GM18505 (cell line): Measurements from ENCODE around the gene TMEM117.
"Not testable (repeated sequence)": the region's sequence is repeated elsewhere in the genome, so short reads cannot be mapped to it uniquely, and the experiment has no call there.

Experiments
- ATAC-seq: cut with Tn5 transposase; IDR thresholded peaks from one replicate; pipeline ENCODE4 v1.9.1; 2021; ENCODE audit not compliant: unreplicated experiment
- POLR2A ChIP-seq: IDR thresholded peaks from 4 replicates; pipeline ENCODE4 v1.6.1; 2011; ENCODE audit warnings: borderline replicate concordance; ENCODE audit not compliant: insufficient read depth, insufficient read length; ENCODE audit errors: extremely low read depth

The TMEM117 gene

DNA sequence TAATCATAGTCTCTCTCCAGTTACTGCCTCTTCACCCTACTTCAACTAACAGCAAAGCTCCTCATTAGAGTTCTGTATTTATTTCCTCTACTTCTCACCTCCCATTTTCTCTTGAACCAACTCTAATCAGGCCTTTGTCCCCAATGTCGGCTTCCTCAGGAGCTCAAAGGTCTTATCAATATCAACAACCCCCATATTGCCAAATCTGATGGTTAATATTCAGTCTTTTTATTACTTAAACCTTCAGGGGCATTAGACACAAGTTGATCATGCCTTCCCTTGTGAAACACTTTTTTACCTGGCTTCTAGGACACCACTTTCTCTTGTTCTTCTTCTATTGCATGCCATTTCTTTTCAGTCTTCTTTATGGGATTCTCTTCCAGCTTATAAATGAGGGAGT, 531.3 kb downstream of the TMEM117 start:
- no peak for TF ChIP-seq POLR2A
- ATAC-seq: no peak

DNA sequence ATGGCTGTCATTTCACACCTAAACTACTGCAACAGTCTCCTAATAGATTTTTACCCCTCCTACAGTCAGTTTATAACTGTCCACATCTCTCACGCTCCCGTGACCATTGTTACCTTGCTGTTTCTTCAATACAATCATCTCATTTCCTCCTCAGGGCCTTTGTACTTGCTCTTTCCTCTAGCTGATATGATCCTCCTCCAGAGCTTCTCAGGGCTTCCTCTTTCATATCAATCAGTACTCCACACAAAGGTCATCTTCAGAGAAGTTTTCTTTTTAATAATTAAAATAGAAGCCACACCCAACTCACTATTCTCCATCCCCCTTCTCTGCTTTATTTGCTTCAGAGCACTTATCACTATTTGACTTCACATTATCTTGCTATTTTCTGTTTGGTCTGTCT, 532.0 kb downstream of the TMEM117 start:
- no peak for ATAC-seq
- TF ChIP-seq POLR2A: no peak

DNA sequence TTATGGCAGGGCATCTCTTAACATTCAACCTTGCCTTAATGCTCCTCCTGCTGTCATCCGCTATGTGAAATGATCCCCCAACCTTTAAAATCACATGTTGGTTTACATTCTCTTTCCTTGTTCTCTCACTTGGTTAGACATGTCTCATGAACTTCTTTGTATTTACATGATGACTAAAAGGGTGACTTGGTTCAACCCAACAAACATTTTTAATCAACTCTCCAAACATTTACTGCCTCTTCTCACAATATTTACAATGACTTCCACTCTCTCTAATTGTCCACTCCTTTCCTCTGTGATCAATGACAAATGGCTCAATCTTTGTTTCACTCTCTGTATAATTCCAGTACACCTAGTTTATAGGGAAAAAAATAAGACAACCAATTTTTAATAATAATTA, 534.1 kb downstream of the TMEM117 start:
- TF ChIP-seq POLR2A: no peak
- ATAC-seq: no peak

DNA sequence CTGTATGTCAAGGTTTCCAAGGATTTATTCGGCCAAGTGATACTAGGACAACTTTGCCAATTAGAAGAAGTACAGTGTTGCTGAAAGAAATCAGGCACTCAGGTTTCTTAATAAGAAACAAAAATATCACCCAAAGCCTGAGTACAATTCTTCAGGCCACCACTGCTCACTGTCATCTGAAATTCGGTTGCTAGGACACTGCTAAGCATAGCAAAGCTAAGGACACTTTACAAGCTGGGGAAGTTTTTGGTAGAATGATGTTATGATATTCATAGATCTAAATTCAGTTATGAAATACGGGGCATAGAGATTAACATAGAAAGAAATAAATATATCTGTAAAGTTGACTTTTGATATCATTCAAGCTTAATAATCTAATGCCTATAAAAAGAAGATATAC, 535.1 kb downstream of the TMEM117 start:
- ATAC-seq: no peak
- TF ChIP-seq POLR2A: no peak

DNA sequence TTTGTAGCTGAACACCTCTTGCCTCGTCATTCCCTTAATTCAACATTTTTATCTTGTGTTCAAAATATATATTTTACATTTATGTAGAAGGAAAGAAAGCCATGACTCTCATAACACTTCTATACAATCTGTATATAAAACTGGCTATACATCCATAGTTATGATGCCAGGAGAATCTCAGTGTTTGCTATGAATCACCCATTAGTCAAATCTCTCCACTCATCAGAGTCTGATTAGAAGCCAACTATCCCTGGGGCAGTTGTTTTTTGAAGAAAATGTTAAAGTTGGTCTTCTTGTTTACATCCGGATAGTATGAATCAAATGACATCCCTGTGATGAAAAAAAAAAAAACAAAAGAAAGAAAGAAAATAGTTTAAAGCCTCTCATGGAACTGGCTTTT, 536.4 kb downstream of the TMEM117 start:
- ATAC-seq: no peak
- no peak for TF ChIP-seq POLR2A

DNA sequence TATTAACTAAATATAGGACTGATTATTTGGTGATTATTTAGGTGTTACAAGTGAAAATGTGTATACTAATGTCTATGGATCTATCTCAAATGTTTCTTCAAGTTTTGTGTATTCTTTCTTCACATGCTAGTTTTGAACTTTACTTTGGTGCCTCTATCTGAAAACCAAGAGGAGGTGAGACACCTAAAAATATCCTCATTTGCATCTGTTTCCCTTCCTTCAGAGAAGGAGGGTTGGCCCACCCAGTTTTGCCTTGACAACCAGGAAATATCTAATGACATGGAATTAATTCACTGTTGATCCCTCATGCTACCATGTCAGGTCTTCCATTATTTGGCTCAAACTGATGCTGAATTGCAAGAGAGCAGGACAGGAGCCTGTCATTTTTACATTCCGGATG, 539.8 kb downstream of the TMEM117 start:
- TF ChIP-seq POLR2A: no peak
- ATAC-seq: no peak

DNA sequence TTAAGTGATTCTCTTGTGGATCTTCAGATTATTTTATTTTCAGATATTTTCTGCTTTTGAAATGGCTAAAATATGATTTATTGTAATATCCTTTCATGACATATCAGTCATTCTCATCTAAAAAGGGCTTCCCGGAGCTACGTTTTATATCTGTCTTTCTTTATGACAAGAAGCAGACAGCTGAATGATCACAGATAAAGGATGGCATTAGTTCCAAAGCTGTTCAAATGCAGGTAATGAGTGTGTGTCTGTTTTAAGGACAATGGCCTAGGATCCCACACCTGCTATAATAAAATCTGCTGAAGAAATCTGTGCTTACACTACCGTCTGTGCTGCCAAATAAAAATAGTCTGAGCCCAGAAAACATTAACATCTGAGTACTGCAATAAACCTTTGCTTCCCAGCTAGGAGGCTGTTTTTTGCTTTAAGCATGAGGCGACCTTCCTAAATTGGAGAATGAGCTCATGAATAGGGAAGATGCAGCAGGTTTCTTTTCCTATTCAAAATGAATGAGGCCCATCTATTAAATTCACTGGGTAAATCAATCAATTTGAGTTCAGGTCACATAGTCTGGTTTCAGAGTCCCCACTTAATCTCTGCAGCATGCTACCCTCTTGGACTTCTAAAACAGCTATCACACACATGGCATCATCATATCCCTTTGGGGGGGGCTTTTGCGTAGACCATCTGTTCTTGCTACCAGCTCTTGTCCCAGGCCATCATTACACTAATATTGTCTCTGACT, 541.7 kb downstream of the TMEM117 start:
- no peak for TF ChIP-seq POLR2A
- no peak for ATAC-seq

DNA sequence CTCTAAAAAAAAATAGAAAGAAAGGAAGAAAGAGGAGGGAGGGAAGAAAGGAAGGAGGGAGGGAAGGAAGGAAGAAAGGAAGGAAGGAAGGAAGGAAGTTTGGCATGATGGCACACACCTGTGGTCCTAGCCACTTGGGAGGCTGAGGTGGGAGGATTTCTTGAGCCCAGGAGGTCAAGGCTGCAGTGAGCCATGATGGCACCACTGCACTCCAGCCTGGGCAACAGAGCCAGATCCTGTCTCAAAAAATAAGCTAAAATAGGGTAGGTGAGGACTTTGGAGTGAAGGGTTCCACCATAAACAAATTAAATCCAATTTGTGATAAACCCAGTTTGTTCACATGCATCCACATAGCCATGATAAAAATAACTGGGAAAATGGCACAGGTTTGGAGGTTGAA, 543.2 kb downstream of the TMEM117 start:
- not testable (repeated sequence) for ATAC-seq

DNA sequence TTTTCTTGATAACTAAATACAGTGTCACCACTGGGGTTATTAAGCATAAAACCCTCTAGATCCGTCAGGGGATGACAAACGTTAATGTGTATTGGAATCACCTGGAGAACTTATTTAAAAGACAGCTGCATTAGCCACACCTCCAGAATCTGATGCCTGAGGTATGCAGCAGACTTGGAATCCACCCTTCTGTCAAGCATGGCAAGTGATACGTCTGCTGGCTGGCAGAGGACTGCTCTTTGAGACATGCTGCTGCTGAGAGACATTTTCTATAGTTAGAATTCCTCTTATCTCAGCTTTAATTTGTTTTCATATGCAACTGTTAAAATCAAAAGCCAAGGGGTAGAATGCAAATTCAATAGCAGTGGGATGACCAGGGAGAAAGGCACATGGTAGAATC, 544.0 kb downstream of the TMEM117 start:
- no peak for ATAC-seq
- no peak for TF ChIP-seq POLR2A

DNA sequence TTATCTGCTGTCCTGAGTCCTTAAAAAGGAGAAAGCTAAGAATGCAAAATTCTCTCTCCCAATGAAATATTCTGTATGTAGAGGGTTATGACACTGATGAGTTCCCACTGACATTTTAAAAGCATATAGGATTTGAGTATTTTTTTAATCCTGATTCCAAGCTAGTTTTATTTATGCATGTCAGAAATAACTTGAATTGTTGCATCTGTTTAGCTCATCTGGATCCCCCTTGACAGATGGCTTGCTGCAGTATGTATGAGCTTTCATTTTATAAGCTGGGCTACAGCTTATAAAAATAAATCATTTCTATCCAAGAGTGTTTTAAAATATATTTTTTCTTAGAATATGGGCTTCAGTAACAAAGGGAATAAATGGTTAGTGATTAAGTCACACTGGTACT, 545.0 kb downstream of the TMEM117 start:
- TF ChIP-seq POLR2A: no peak
- no peak for ATAC-seq

DNA sequence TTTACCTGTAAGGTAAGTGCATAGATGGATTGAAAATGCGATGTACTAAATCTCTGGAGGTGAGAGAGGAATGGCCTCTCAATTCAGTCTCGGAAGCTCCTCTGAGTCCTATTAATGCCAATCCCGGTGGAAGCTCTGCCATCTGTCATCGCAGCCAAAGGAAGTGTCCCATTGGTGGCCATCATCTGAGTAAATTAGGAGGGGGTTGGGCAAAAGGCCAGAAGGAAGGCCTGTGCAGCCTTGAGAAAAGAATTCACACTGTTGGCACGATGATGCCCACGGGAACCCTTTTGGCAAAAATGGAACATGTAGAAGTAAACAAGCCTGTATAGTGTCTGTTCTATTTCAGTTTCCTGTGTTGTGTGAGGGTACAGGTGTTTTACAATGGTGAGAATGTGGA, 545.5 kb downstream of the TMEM117 start:
- TF ChIP-seq POLR2A: no peak
- ATAC-seq: no peak

DNA sequence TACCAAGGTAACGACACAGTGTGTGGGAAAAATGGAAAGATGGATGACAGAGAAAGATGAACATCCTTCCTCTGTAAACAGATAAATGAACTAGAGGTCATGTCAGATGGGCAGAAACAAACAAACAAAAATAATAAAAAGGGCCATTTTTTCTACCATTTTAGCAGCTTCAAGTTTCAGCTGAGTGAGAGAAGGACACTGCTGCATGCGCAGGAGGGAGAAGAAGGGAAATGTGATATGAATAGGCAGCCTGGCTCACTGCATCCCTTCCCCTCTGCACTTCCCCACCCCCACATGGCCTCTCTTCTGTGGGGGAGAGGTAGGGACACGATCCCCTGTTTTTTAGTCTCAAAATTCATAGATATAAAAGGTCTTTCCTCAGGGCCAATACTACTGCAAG, 548.3 kb downstream of the TMEM117 start:
- ATAC-seq: no peak
- TF ChIP-seq POLR2A: no peak

DNA sequence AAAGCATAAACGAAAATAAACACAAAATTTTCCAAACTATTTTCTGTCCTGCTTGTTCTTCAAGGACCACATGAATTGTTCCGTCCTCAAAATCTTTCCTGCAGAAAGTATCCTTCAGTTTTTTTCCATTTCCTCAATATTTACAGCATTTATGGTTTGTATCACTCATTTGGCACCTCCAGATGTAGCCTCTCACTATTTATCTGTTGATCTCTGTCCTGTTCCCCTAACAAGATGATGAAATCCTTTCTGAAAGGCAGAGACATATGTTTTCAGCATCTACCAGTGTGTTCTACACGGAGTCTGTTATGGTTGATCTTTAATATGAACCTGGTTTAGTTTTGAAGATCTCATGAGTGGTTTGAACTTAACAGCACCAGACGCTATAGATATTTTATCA, 550.1 kb downstream of the TMEM117 start:
- ATAC-seq: no peak

DNA sequence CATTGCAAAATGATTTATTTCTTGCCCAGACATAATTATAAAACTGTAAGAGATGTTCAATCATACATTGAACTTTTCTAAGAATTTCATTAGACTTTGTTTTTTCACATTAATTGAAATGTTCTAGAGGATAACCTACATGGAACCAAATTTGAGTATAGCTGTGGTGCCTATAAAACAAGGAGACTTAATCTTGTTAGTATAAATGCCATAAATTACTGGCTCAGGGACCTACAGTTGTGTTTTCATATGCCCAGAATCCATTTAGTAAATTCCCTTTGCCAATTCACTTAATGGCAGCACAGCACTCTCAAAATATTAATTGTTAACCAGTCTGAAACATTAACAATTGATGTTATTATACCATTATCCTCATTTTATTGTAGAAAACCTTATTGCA, 551.7 kb downstream of the TMEM117 start:
- no peak for TF ChIP-seq POLR2A
- ATAC-seq: no peak

More for the DNA sequence above, 550.1 kb downstream of the TMEM117 start:
- no peak for TF ChIP-seq POLR2A

DNA sequence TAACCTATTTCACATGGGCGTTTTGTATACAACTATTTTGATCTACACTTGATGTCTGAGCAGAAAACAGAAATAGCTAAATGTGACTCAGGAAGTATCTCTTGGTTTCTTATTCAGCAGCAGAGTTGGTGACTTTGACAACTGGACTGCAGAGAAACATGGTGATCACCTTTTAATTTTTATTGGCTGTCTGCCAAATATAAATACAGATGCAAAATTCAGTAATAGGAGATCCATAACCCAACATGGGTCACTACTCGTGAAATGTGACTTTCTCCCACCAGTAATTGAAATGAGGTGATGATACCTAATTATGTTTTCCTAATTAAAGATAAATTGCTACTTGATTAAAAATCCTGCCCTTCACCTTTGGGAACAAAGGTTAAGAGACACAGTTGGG, 553.2 kb downstream of the TMEM117 start:
- no peak for ATAC-seq
- TF ChIP-seq POLR2A: no peak
